ENCODE measurements around the gene APOA4. TPM values are rescaled to one million over a fixed set of nuclear protein-coding genes. Genes with fewer than 3 reads are reported as not detected.

The APOA4 gene
- total RNA-seq, 1 donor from 2014 or later, result not detected

GRCh38 chr11:116791002-116791812 is 31.9 kb downstream of the APOA4 start:
- no peaks in the 10 kb centered on the region for H3K36me3 Mint-ChIP-seq (ENCODE audit: unreplicated experiment)
- H3K27ac Mint-ChIP-seq (ENCODE audit: unreplicated experiment), result no peak overlapping the region
- no peak overlapping the region for H3K4me3 Mint-ChIP-seq (ENCODE audit: unreplicated experiment)
- no peaks in the 10 kb centered on the region for H3K27me3 Mint-ChIP-seq (ENCODE audit: unreplicated experiment)
- H3K4me1 Mint-ChIP-seq (ENCODE audit: unreplicated experiment), result peaks cover 16% of the 10 kb centered on the region
- peak; percentile 93 for DNase-seq (ENCODE audit: extremely low spot score, unreplicated experiment)
- H3K9me3 Mint-ChIP-seq (ENCODE audit: unreplicated experiment), result no peaks in the 10 kb centered on the region
- peak; percentile 94 for TF ChIP-seq CTCF (IDR thresholded peaks at IDR 0.05)

GRCh38 chr11:116790167-116791001 is 32.7 kb downstream of the APOA4 start:
- no peaks in the 10 kb centered on the region for H3K9me3 Mint-ChIP-seq (ENCODE audit: unreplicated experiment)
- no peak overlapping the region for H3K4me3 Mint-ChIP-seq (ENCODE audit: unreplicated experiment)
- H3K4me1 Mint-ChIP-seq (ENCODE audit: unreplicated experiment), result peaks cover 18% of the 10 kb centered on the region
- peaks cover under 1% of the 10 kb centered on the region for H3K36me3 Mint-ChIP-seq (ENCODE audit: unreplicated experiment)
- H3K27ac Mint-ChIP-seq (ENCODE audit: unreplicated experiment), result no peak overlapping the region
- TF ChIP-seq CTCF (IDR thresholded peaks at IDR 0.05), result no peak
- no peaks in the 10 kb centered on the region for H3K27me3 Mint-ChIP-seq (ENCODE audit: unreplicated experiment)
- no peak for DNase-seq (ENCODE audit: extremely low spot score, unreplicated experiment)

GRCh38 chr11:116788975-116789374 is 34.1 kb downstream of the APOA4 start:
- Mint-ChIP-seq H3K4me1 (ENCODE audit: unreplicated experiment) (peaks cover 18% of the 10 kb centered on the region), H3K27ac (ENCODE audit: unreplicated experiment) (no peak overlapping the region), H3K4me3 (ENCODE audit: unreplicated experiment) (peak overlapping the region; percentile 98), H3K36me3 (ENCODE audit: unreplicated experiment) (peaks cover 15% of the 10 kb centered on the region), H3K9me3 (ENCODE audit: unreplicated experiment) (no peaks in the 10 kb centered on the region), H3K27me3 (ENCODE audit: unreplicated experiment) (no peaks in the 10 kb centered on the region)
- no peak for TF ChIP-seq CTCF (IDR thresholded peaks at IDR 0.05)
- no peak for DNase-seq (ENCODE audit: extremely low spot score, unreplicated experiment)

- Mint-ChIP-seq H3K27ac (ENCODE audit: unreplicated experiment) (peak overlapping the region; percentile 98), H3K27me3 (ENCODE audit: unreplicated experiment) (no peaks in the 10 kb centered on the region), H3K4me3 (ENCODE audit: unreplicated experiment) (peak overlapping the region; percentile 98), H3K36me3 (ENCODE audit: unreplicated experiment) (peaks cover 15% of the 10 kb centered on the region), H3K9me3 (ENCODE audit: unreplicated experiment) (no peaks in the 10 kb centered on the region), H3K4me1 (ENCODE audit: unreplicated experiment) (peaks cover 18% of the 10 kb centered on the region)
- DNase-seq (ENCODE audit: extremely low spot score, unreplicated experiment), result no peak
- no peak for TF ChIP-seq CTCF (IDR thresholded peaks at IDR 0.05)
Measured at GRCh38 chr11:116788534-116788933, 34.6 kb downstream of the APOA4 start.
